ENCODE data around the gene PTPRN2.

The PTPRN2 gene

DNA sequence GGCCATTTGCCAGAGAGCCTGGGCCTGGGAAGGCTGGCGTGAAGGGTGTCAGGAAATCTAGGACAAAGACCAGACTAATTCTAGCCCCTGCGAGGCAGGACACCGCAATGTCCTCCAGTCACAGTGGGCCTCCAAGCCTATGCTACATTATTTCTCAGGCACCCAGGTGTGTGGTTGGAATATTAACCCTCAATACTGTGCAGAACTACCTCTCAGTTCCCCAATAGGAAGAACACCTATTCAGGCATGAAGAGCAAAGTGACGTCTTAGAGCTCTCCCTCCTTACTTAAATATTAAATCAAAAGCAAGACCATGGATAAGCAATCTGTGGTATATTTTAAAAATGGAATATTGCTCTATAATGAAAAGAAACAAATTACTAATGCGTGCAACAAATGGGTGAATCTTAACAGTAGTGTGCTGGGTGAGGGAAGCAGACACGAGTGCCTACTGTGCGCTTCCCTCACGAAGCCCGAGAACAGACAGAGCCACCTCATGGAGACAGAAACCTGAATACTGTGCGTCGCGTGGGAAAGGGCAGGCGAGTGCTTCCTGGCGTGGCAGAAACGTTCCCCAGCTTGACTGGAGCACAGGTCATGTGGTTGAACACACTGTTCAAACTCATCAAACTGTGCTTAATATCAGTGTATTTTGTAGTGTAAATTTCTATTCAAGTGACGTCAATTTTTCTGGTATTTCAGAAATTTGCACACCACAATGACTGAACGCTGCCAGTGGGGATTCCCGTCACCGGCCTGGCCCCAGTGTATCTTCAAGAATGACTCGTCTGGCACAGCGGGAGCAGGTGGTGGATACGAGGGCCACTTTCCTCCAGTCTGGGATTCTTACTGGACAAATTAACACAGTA lies 15.5 kb upstream of the PTPRN2 start:
- no peak for DNase-seq (ENCODE audit: low spot score)

DNA sequence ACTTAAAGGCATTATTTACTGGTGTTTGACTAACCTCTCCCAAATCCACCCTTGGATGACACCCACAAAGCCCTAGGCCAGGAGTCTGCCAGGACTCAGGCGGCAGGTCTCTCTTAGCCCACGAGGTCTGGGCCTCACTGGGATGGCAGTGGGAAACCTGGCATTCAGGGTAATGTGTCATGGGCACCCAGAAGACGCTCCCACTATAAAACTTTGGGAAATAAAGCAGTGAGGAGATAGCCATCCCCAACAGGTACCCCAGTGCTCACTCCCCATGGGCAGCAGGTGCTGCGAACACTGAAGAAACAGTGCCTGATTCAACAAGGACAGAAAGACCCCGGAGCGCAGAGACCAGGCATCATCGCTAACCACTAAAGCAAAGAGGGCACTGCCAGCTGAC lies 14.4 kb upstream of the PTPRN2 start:
- no peak for DNase-seq (ENCODE audit: low spot score)

DNA sequence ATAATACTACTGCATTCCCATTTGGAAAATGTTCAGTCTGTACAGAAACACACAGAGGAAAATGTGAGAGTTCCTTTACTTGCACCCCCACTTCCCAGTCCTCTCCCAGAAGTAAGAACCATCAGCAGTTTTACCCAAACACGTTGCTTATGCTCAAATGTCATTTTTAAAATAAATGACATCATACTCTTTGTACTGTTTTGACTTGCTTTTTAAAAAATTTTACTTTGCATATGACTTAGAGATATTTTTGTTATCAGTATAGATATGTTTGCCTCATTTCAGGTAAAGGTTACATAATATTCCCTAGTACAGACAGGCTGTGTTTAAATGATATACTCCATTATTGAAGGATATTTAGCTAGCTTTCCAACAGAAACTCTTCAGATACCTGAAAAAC lies 13.5 kb upstream of the PTPRN2 start:
- no peak for DNase-seq (ENCODE audit: low spot score)

DNA sequence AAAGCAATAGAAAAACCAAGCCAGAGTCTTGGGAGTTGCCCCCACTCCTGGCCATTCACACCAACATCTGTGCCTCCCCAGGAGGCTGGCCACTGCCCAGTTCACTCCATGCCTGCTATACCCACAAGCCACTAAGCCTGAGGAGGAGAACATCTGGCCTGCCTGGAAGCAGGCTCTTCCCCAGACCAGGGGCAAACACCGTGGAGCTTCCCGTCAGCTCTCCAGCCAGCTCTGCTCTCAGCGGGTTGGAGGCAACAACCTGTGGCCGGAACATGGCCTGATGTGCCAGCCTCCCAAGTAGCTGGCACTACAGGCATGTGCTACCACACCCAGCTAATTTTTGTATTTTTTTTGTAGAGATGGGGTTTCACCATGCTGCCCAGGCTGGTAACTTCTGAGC lies 9.1 kb upstream of the PTPRN2 start:
- no peak for DNase-seq (ENCODE audit: low spot score)

DNA sequence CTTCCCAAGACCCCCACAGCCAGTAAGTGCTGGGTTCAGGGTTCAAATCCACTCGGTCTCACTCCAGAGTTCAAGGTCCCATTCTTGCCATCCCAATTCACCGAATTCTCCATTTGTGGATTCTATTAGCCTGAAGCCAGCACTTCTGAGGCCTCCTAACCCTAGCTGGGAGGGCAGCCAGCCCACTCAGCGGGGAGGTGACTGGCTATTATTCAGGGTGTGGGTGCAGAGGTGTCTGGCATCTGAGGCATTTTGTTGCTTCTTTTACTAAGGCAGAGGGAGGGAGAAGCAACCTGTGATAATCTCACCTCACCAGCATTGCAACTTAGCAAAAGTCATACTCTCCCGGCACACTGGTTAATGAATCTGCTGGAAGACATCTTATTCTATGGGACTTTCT lies 8.7 kb upstream of the PTPRN2 start:
- DNase-seq (ENCODE audit: low spot score) = no peak

DNA sequence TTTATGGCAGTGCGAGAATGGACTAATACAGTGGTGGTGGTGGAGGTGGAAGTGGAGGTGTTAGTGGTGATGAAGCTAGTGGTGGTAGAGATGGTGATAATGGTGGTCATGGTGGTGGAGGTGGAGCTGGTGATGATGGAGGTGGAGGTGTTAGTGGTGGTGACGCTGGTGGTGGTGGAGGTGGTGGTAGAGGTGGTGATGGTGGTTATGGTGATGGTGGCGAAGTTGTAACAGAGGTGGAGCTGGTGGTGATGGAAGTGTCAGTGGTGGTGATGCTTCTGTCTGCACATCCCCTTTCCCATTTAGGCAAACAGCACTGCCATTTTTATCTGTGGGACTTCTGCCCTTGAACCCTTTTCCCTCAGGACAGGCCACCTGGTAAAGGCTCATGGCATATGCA lies 7.4 kb upstream of the PTPRN2 start:
- no peak for DNase-seq (ENCODE audit: low spot score)

DNA sequence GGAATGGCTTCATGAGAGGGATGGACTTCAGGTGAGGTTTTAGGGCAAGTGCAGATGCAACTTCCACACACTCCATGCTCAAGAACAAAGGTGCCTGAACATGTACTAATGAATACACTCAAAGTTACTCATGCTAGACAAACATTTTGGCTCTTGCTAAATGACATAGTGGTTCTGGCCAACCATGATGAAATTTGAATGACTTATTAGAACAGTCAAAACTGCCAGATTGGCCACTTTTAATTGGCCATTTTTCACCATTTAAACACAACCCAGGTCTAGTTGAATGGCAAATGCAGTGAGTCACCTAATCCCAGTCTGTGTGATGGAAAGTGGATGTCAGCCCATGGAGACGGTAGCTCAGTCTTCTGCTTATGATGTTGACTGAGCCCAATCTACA lies 4.9 kb upstream of the PTPRN2 start:
- DNase-seq (ENCODE audit: low spot score) = no peak

DNA sequence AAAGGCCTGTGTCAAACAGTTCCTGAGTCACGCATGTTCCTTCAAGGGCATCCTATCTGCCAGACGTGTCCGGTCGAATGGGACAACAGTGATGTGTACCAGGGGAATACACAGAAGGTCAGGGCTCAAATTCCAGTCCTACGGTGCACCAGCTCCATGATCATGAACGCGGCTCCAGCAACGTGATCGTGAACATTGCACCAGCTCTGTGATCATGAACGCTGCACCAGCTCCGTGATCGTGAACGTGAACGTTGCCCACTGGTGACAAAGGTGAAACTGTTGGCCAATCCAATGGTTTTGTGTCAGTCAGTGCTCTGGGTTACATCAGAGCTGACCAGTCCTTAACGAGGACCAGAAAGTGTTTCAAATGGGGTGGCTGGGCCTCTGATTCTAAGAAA lies 4.3 kb upstream of the PTPRN2 start:
- DNase-seq (ENCODE audit: low spot score) = no peak

DNA sequence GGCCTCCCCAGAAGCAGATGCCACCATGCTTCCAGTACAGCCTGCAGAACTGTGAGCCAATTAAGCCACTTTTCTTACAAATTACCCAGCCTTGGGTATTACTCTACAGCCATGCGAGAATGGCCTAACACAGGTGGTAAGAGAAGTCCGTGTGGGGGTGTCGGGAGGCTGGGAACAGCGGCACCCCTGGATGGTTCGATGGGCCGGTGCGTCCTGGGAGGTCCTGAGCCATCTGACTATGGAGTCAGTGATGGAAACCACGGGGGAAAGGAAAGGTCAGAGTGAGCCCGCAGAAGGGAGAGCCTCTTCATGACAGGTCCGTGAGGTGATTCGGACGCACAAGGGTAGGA lies 2.5 kb upstream of the PTPRN2 start:
- no peak for DNase-seq (ENCODE audit: low spot score)

DNA sequence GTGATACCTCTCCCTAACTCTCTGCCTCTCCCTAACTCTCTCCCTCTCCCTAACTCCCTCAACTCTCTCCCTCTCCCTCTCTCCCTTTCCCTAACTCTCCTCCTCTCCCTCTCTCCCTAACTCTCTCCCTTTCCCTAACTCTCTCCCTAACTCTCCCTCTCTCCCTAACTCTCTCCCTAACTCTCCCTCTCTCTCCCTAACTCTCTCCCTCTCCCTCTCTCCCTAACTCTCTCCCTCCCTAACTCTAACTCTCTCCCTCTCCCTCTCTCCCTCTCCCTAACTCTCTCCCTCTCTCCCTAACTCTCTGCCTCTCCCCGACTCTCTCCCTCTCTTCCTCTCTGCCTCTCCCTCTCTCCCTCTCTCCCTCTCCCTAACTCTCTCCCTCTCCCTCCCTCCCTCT lies 2.0 kb upstream of the PTPRN2 start:
- DNase-seq (ENCODE audit: low spot score) = no peak

DNA sequence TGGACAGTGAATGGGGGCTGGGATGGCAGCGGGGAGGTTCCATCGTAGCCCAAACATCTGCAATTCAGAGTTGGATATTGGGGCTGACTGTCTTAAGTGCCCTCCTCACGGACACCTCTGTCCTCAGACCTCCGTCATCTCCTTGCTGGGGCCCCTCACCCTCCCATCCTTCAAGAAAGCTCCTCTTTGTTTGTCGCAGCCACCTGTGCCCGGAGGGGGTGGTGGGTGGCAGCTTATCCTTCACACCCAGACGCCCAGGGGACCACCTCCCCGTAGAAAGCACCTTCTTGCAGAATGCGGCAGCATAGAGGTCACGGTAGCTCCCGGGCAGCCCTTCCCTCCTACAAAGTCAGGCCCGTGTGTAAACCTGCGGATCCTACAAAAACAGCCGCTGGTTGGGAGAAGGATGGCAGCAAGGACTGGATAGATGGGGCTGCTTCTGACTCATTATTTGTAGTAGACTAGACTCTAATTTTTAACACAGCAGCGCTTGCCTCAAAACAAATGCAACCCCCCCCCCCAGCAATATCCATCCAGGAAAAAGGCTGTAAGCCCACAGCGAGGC lies 1.3 kb upstream of the PTPRN2 start:
- DNase-seq (ENCODE audit: low spot score) = no peak

DNA sequence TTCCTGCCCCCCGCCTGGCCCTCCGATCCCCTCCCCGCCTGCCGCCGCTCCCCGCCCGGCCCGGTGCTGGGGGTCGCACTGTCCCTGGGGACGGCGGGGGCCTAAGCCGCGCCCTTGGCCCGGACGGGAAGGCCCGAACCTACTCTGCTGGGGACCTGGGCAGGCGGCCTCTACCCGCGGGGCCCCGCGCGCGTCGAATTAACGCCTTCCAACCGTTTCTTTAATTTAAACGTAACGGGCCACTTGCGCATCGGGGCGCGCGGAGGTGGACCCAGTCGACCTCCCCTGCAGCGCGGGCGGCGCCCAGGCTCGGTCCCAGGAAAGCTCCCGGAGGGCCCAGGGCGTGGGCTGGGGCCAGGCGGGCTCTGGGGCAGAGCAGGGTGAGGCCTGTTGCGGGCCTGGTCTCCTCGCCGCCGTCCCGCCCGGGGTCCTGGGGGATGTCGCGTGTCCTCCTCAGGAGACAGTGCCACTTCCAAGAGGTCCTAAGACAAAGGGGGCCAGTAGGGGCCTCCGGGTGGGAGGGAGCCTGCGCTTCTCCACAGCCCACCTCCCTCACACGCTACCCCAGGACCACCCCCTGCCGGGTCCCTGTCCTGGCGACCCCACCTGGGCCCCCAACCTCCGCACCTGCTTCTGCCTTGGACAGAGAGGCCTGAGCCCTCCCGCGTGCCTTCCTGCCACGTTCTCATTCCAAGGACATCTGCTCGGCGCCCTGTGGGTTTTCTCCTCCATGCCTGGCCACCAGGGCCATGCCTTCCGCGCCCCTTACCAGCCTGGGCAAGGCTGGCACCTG lies 658 bp upstream of the PTPRN2 start:
- DNase-seq (ENCODE audit: low spot score) = no peak

DNA sequence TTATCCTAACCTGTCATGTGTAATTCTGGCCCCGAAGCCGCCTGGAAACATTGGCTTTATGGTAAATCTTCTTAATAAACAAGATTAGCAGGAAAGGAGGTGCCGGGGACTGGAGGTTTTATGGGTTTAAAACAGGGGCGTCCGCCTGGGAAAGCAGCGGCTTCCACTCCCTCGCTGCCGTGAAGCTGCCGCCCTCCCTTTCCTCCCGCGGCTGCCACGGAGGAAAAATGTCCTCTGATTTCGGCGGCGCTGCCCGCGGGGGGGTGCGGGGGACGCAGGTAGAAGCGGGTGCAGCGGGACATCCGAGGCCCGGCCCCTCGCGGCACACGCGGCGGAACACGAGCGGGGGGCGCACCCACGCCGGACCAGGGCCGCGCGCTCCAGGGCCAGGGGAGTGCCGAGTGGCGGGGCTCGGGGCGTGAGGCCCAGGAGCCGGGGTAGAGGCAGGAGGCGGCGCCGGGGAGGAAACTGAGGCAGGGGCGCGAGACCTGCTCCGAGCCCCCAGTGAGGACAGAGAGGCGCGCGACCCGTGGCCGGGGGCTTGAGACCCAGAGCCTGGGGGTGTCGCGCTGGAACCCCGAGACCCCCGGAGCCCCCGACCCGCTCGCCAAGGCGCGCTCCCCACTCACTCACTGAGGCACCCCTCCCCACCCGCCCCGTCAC lies 993 bp downstream of the PTPRN2 start:
- no peak for DNase-seq (ENCODE audit: low spot score)

DNA sequence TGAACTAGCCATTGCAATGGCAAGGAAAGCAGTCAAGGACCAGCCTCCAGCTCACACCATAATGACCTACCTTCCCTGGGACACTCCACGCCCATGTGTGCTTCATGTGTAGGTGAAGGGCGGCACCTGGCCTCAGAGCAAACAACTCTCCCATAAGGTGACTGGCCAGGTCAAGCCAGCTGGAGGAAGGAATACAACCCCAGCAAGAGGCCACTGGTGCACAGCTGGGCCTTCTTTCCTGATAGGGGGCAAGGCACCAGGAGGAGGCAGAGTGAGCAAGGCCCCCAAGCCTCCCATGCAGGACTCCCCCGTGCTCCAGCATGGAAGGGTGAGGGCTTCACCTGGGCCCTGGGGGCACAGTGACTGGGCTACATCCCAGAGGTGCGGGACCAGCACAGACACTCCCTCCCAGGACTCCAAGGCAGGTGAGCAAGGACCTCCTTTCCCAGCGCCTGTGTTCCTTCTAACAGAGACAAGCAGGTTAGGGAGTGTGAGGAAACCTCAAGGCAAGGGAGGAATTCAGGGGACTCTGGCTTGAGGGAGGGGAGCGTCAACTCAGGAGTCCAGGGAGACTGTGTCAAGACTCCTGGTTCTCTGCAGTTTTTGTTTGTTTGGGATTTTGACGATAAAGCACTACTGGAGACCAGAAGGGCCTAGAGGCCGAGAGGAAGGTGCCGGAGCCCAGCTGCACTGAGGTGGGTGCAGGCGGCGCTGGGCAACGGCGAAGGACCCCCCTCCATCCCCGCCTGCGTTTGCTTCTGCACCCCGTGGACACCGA lies 1.7 kb downstream of the PTPRN2 start:
- no peak for DNase-seq (ENCODE audit: low spot score)

DNA sequence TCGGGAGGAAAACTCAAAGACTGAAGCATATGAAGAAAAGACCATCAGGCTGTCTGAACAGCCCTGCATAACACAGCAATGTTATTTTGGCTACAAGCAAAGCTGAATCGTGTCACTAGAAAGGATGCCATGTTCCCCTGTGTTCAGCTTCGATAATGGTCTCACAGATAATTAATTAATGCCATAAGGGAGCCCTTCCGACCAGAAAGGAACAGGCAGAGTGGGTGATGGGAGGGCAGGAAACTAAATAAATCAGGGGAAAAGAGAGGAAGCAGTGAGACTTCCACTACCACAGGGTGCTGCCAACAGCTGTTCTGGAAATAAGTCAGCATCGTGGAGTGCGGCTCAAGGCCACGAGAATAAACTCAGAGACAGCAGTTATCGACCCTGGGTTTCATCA lies 3.2 kb downstream of the PTPRN2 start:
- no peak for DNase-seq (ENCODE audit: low spot score)

DNA sequence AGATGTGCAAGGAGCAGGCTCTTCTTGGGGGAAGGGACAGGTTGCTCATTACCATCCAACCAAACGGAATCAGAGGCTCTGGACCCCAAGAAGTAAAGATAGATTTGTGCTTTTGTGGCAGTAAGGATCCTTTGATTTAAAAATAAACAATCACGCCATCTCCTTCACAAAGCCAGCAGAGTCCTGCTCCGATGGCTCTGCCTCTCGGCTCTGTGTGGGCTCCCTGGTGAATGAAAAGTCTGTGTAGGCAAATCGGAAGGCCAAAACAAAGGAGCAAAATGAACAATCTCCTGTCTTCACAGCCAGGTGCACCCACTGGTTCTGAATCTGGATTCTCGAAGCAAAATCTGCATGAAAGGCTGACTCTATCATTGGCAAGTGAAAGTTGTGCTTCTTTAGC lies 3.8 kb downstream of the PTPRN2 start:
- no peak for DNase-seq (ENCODE audit: low spot score)

DNA sequence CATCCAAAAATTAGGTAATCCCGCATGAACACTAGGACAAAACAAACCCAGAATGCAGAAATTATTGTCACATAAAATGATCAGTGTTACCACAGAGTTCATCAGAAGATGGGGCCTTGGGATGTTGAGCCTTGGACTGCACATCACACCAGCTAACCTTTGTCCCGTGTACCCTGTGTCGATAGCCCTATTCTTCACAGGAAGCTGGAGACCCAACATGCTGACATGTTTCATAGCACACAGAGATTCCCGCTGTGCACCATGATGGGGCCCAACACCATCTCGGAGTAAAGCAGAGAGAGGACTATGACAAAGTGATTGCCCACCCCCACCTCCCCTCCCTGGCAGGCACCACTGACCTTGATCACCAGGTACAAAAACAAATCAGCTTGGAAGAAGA lies 4.5 kb downstream of the PTPRN2 start:
- DNase-seq (ENCODE audit: low spot score) = no peak

DNA sequence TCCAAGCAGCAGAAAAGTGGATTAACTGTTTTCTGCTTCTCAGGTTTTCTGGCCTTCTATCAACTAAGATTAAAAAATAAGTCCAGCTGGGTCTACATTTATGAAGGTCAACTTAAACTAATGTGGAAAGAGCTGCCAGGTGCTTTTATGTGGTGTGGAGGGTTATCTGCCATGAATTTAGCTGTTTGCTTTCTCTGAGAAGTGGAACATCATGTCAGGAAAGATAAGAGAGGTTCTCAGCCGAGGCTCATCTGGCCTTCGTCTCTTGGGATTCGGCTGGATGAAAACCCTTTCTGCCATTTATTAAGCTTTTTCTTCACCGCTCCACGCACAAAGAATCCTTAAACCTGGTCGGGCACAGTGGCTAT lies 5.5 kb downstream of the PTPRN2 start:
- DNase-seq (ENCODE audit: low spot score) = no peak

DNA sequence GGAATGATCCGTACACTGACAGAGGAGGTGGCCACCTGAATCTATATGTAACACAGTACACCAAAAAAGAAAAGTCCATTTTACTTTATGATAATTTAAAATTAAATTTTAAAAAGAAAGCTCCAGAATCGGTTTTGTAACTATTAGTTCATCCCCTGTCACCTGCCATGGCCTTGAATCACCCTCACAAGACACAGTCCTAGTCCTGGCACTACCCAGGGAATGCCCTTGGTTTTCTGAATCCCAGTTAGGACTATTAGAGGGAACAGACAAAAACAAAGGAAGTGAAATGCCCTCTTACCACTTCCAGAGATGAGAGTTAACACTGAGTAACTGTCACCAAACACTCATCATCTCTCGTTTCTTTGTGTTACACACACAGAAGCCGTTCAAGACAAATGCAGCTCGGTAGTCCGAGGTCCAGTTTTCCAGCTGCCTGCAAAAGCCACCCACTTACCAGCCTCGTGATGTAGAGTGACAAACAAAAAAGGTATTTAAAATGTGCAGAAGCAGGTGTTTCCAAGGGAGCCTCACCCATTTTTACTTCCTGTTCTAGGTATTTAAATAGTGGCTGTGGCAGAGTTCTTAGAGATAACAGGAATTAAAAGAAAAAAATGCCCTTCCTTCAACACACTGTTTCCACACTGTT lies 6.1 kb downstream of the PTPRN2 start:
- no peak for DNase-seq (ENCODE audit: low spot score)

DNA sequence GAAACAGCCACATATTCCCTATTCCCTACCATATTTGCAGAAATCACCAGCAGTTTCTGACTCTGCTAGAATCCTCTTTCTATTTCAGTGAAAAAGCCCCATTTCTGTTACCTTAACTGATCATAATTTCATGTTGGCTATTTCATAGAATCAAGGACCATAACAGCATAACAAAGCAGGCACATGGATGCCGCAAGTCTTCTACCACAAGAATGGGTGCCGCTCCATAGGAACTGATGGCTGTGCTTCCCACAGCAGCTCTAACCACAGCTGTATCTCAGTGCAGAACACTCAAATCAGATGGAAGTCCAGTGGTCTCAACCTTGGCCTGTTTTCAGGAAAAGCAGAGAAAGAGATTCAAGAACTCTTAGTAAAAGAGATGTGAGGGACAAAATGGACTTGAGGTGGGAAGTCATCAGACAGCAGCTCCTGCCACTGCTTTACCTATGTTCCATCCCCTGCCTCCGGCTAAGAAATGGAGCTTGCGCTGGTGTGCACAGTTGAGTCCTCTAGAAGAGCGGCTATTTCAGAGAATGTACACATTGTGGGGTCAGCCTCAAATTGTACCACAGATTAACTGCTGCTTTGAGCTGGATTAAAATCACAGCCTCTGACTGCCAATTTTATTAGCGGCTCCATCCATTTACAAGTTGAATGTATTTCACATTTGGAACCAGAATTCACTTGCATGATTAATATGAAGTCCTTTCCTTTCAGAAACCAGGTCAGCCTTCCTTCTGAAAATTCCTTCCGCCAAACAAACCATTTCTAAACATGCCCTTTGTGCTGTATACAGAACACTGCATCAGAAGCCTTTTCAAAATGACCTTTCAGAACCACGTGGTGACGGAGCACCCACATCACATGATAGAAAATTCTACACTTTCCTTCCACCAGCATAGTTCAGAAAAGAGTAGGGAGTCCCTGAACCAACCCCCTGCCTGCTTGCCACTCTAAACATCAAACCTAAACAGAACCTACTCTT lies 7.7 kb downstream of the PTPRN2 start:
- no peak for DNase-seq (ENCODE audit: low spot score)

Measured in putamen (tissue), 1 donor.